SIG-M5 treated with dmso at 0.1 percent for 504 hours (cell line): ENCODE measurements around the gene ZDHHC9.

ENCODE experiments used
- DNase-seq: peaks from one replicate; lab custom pipeline; 2025; ENCODE audit not compliant: unreplicated experiment; lab: John Stamatoyannopoulos, UW

The ZDHHC9 gene

GRCh38 chrX:129768586-129769466 is 74.9 kb downstream of the ZDHHC9 start:
- no peak for DNase-seq

DNA sequence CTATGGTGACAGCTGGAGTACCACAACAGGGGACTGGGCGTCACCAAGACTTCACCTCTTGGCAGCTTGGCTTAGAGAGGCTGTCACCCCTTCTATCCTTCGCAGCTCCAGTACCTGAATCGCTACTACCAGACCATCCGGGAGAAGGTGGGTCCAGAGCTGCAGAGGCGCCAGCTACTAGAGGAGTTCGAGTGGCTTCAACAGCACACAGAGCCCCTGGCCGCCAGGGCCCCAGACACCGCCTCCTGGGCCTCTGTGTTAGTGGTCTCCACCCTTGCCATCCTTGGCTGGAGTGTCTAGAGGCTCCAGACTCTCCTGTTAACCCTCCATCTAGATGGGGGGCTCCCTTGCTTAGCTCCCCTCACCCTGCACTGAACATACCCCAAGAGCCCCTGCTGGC is 75.5 kb downstream of the ZDHHC9 start:
- no peak for DNase-seq

DNA sequence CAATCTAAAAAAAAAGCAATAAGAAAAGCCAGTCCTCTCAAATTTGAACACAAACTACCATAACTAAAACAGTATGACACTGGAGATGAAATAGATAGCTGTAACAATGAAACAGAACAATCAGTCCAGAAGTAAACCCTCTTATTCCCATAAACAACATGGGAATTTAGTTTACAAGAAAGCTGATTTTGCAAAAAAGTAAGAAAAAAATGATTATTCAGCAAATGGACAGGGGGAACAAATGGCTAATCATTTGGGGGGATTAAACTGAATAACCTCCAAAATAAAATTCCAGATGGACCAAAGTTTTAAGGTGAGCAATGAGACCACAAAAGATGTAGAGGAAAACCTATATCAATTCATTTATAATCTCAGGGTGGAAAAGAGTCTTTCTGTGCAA is 80.0 kb downstream of the ZDHHC9 start:
- no peak for DNase-seq

DNA sequence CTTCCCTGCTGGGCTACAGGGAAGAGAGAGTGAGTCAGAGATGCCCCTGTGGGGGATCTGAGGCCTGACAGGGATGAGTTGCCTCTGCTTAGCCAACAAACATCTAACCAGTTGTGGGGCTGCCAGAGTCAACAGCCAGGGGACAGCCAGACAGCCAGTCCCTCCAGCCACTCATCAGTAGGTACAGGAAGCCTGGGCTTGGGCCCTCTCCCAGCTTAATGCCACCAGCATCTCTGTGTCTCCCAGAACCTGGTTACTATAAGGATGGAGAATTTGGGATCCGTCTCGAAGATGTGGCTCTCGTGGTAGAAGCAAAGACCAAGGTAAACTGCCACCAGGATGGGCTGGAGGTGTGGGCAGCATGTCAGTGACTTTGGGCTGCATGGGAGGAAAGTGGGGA is 81.2 kb downstream of the ZDHHC9 start:
- DNase-seq = no peak

DNA sequence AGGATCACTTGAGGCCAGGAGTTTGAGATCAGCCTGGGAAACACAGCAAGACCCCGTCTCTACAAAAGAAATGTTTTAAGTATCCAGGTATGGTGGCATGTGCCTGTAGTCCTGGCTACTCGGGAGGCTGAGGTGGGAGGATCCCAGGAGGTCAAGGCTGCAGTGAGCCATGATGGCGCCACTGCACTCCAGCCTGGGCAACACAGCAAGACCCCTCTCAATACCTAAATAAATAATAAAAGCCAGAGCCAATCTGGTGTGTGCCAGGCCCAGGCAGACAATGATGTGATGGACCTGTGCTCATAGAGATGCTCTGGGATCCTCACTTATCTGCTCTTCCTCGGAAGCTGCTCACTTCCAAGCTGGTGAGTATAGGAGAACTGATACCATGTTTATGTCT is 82.1 kb downstream of the ZDHHC9 start:
- DNase-seq = no peak

DNA sequence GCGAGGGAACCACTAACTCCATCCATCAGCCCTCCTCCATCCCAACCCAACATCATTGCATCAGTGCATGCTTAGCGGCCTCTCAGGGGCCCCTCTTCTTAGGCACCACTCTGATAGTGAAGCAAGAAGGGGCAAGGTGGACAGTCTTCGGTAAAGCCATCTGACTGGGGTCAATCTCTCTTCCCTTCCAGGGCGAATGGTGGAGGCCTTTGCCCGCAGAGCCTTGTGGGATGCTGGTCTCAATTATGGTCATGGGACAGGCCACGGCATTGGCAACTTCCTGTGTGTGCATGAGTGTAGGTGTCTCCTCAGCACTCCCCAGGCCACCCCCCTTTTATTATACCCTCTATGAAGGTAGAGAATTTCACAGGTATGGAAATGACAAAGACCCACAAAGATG is 82.7 kb downstream of the ZDHHC9 start:
- DNase-seq = no peak

DNA sequence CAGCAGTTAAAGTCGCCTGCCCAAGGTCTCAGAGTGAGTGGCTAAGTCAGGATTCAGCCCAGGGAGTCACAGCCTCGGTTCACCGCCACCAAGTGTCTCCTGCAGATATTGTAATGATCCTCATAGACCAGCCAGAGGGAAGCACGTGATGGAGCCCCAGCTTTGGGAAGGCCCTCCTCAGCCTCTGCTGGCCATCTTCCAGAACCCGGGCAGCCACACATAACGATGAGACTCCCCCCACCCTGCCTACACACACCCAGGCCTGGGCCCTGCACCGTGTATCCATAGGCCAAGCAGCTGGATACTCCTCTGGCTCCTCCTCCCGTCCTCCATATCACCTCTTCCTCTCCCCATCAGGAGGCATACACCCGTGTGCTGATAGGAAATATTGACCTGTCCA is 83.5 kb downstream of the ZDHHC9 start:
- no peak for DNase-seq

DNA sequence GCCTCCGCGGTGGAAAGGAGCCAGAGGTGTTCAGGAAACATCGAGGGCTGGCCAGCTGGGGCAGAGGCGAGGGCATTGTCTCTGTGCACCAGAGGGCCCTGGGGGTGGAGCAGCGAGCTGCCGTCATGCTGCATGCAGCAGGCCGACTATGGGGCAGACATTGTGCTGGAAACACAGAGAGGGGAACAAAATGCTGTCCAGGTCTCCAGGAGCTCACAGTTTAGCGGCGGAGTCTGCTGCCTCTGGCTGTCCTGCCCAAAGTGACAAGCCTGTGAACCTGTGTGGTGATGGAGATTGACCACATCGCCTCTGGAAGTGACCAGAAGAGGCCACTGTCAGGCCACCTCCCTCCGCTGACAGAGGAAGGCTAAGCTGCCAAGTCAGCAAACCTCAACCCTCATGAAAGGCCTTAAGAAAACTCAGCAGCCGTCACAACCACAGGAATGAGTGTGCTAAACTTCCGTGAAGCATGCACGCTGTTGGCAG is 84.1 kb downstream of the ZDHHC9 start:
- no peak for DNase-seq

DNA sequence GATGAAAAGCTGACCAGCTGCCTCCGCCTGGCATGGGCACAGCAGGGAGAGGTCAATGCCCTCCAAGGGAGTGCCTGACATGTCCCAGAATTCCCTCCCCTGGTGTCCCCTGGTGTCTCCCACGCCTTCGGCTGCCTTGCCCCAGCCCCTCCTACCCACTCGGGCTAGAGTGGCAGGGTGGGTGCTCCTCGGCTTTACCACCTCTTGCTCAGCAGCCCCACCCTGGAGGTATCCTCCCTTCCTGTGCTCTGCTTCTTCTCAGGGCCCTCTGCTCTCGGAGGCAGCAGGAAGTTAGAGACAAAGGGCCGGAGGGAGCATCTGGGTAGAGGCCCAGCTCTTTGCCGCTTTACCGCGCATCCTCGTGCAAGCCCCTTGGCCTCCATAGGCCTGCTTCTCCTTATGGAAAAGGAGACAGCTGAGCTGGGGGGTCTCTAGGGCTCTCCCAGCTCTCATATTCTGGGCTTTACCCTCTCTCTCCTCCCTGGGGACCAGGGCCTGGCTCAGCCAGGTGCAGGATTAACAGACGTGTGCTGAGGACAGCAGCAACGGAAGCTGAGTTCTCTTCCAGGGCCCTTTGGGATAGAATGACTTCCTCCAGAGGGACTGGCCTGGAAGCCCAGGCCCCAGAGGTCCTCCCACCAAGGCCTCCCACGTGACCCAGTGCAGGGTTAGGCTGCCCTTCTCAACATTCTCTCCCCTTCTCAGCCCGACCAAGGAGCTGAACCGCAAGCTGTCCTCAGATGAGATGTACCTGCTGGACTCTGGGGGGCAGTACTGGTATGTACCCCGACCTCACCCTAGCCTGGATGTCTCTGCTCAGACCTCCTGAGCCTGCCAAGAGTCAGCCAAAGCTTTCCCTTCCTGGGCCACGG is 87.7 kb downstream of the ZDHHC9 start:
- DNase-seq = no peak

DNA sequence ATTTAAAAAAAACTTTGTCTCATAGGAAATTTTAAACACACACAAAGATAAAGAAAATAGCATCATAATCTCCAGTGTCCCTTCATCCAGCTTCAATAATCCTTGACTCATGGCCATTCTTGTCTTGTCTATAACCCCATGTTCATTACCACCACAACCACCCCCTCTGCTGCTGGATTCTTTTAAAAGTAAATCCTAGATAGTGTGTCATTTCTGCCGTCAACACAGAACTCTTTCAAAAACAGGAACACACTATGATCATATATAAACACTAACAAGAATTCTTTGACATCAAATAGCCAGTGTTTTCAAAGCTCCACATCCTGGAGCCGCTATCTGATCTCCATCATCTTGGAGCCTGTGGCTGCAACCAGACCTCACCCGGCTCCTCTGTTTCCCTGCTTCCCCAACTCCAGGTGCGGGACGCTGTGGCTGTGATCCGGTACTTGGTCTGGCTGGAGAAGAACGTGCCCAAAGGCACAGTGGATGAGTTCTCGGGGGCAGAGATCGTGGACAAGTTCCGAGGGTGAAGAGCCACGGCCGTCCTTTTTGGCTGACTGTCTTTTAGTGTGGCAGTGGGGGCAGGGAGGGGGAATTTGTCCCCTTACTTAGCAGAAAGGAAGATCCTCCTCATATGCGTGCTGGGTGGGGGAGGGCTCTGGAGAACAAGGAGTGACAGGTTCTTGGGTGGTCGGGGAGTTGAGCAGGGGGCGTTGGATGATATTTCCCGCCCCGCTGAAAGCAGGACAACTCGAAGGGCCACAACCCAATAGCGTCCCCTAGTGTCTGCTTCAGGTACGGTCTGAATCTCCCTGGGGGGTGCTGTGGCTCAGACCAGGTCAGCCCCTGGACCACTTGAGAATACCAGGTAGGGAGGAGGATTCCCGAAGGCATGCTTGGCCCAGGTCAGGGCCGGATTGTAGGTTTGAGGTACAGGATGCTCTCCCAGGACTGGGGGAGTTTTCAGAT is 89.3 kb downstream of the ZDHHC9 start:
- DNase-seq = no peak
